NCI-H2227 (cell line): ENCODE results near the gene C6orf163.
"Not testable (repeated sequence)": the region's sequence is repeated elsewhere in the genome, so short reads cannot be mapped to it uniquely, and the experiment has no call there.

Experiments used
- DNase-seq: peaks from one replicate; lab custom pipeline; 2025; ENCODE audit not compliant: unreplicated experiment; lab: John Stamatoyannopoulos, UW

Gene C6orf163

DNA sequence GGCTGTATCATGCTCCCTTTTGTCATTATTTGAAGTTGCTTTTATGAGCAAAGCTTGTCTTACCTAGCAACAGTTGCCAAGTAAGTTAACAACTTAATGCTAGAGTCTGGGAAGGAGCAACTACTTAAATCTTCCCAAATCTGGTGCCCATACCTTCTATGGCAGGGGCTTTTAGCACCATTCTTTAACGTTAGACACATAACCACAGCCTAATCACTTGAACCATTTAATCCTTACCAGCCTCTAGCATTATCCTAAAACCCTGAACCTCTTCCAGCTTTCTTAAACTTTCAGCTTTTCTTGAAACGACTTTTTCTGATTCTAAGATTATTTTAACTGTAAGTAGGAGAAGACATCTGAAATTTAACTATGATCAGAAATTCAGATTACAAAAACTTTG is at the start of gene C6orf163:
C6orf163 (plus strand) TSS at position 83 of the 400 bp plus-strand sequence; CDS start at position 370, 287 bp downstream.
- no peak for DNase-seq

DNA sequence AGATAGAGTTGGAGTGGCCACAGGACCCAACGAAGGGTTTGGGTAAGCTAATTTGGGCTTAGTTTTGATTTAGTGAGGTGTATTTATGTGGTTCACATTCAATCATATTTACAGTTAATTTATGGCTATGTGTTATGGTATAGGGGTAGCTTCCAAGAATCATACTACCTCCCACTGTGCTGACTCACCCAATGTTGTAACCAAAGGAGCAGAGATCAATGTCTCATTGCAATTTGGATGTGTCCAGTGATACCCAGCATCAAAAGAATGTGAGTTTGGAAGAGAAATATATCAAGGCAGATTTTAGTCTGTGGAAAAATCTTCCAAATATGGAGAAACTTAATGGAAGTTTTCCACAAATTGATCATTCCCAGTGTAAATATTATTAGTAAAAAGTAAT is 47.5 kb upstream of the C6orf163 start:
- no peak for DNase-seq

DNA sequence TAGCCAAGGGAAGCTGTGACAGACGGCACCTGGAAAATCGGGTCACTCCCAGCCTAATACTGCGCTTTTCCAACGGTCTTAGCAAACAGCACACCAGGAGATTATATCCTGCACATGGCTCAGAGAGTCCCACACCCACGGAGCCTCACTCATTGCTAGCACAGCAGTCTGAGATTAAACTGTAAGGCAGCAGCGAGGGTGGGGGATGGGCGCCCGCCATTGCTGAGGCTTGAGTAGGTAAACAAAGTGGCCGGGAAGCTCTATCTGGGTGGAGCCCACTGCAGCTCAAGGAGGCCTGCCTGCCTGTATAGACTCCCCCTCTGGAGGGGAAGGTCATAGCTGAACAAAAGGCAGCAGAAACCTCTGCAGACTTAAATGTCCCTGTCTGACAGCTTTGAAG is 43.3 kb upstream of the C6orf163 start:
- DNase-seq: peak; percentile 8

DNA sequence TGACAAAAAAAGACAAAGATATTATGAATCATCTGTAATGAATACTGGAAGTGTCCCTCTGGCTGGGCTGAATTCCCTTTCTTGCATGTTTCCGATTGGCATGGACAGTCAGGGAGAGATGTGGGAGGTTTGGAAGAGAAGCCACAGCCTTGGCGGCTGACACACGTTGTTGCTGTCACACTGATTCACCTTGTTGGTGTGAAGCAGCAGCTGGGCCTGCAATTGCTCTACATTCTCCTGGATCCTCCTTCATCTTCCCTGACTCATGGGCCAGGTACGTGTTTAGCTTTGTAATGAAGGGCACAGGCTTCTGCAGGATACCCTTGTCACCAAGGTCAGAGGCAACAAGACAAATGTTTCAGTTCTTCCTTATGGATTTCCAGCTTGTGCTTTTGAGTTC is 35.6 kb upstream of the C6orf163 start:
- DNase-seq: no peak

DNA sequence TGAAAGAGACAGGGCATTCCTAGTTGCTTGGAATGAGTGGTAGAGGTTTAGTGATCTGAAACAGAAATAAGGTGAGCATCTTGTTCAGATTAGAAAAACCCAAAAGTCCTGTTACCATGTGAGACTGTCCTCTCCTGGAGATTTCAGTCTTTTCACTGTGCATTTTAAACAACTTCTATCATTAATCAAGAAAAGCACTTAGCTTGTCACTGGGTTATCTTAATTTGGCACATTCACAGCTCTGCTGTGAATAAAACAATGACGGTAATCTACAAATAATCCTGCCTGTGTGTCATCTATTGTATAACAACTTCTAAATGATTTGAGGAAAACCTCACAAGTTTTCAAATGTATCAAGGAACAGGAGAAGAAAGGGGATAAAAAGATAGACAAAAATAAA is 31.8 kb upstream of the C6orf163 start:
- DNase-seq: no peak

DNA sequence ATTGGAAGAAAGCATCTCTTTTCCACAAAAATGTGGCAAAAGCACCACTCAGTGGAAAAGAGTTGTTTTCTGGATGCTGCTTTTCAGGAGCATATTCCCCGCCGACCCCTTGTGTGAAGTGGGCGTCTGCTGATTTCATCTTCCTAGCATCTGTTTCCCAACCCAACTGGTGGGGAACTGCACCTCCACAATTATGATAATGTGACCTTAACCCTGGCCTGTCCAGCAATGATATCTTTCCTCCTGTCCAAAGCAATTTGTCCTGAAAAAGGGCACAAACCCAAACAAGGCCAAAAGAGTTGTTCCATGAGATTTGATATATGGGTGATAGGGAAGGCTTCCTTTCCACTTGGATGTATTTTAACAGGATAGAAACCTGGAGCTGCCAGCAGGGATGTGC is 29.5 kb upstream of the C6orf163 start:
- DNase-seq: no peak

DNA sequence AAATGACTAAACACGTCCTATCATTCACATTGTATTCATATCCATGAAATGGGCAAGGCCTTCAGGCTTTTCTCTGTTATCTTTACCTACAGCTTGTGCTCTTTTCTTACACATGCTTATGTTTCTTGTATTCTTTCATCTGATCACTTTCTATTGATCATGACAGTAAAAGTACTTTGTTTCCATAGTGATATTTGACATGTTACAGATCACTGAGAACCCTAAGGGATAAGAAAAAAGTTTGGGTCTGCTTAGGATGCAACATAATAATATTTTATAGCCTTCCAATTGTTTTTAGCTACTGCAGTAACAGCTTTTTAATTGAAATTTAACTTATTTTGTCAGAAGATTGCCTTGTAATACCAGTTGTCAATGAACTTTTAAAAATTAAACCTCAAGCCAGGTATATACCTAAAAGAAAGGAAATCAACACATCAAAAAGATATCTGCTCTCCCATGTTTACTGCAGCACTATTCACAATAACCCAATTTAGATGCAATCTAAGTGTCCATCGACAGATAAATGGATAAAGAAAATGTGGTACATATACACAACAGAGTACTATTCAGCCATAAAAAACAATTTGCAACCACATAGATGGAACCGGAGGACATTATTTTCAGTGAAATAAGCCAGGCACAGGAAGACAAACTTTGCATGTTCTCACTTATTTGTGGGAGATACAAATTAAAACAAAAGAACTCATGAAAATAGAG is 25.2 kb upstream of the C6orf163 start:
- no peak for DNase-seq

DNA sequence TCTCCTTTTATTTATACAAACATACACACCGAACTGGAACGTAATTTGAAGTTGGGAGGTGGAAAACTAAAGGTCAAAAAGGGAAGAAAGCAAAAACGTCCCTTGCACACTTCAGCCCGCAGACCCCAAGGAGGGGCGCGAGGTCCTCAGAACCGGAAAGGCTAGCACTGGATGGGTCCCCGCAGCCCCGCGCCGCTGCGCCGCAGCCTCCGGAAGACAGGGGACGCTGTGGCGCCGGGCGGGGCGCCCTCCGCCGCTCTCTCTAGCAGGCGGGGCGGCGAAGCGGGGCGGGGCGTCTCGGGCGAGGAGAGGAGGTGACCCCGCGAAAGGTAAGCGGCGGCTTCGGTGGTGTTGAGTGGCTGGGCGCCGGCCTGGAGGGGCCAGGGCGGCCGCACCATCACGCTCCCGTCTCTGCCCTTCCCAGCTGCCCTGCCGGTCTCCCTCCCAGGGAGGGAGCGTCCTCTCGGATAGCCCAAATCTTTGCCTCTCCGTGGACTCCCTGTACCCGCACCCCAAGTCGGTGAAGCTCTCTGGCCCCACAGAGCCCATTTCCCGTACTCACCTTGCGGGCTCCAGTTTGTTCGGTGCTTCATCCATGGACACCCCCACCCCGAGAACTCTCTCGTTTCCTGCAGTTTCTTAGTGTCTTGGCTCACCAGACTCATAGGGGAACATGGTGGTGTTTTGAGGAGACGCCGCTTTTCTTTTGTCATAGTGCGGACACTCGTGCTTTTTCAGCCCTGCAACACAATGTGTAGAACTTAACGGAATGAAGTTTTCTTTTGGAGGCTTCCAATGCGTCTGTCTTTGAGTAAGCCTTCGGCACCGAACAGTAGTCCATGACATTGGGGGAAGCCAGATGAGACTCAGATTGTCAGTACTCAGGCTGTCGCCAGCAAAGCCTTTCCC is 22.1 kb upstream of the C6orf163 start, which contains the start of gene SMIM8:
SMIM8 (plus strand) TSS at position 285 of the 909 bp plus-strand sequence. CDS start 14,444 bp downstream, outside the sequence.
- DNase-seq: peak; percentile 88

DNA sequence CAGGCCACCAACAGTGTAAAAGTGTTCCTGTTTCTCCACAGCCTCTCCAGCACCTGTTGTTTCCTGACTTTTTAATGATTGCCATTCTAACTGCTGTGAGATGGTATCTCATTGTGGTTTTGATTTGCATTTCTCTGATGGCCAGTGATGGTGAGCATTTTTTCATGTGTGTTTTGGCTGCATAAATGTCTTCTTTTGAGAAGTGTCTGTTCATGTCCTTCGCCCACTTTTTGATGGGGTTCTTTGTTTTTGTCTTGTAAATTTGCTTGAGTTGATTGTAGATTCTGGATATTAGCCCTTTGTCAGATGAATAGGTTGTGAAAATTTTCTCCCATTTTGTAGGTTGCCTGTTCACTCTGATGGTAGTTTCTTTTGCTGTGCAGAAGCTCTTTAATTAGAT is 20.7 kb upstream of the C6orf163 start:
- not testable (repeated sequence) for DNase-seq

DNA sequence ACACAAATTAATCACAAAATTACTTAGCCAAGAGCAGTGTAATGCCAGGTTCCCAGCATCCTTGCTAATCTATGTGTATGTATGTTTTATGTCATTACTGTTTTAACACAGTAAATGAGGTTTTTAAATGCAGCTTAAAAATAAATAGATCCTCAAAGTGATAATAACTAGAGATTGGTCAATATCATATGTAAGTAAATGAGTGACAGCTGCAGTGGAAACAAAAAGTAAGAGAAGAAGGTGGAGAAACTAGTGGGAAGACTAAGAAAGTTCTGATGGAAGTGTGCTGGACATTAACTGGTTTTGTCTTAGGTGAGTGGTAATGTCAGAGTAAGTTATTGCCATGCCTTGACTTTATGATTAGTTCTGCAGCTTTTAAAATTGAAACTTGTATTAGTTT is 13.7 kb upstream of the C6orf163 start:
- no peak for DNase-seq

DNA sequence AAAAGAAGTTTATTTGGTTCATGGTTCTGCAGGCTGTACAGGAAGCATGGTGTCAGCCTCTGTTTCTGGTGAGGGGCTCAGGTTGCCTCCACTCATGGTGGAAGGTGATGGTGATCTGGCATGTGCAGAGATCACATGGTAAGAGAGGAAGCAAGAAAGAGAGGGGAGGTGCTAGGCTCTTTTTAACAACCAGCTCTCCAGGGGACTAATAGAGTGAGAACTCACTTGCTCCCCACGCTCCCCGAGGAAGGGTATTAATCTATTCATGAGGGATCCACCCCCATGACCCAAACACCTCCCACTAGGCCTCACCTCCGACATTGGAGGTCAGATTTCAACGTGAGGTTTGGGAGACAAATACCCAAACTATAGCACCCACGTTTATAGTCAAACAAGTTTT is 11.6 kb upstream of the C6orf163 start:
- no peak for DNase-seq

DNA sequence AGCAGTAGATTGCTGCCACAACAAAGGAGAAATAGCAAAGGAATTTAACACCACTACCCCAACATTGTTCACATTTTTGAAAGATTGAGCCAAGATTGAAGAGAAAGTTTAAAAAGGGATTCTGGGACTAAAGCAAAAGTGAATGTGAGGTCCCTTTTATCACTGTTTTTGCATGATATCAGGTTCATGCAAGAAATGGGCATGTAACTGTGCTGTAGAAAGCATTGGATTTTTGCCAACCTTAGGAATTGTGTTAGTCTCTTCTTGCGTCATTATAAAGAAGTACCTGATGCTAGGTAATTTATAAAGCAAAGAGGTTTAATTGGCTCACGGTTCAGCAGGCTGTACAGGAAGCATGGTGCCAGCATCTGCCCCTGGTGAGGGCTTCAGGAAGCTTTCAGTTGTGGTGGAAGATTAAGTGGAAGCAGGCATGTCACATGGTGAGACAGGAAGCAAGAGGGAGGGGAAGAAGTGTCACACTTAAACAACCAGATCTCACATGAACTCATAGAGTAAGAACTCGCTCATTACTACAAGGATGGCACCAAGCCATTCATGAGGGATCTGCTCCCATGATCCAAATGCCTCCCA is 10.9 kb upstream of the C6orf163 start:
- no peak for DNase-seq

DNA sequence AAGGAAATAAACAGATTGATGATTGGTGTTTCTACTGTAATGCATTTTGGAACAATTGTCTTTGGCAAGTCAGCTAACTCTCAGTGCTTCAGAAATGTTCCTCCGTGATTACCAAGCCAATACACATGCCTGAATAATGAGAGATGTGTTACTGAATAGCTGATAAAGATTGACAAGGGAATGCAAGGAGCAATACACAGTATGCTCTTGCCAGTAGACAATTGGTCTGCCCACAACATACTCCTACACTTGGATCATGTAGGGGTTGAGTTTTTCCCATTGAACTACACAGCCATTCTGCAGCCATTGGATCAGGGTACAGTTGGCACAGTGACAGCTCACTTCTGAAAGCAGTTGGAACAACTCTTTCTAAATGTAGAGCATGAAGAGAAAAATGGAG is 9.9 kb upstream of the C6orf163 start:
- DNase-seq: no peak

DNA sequence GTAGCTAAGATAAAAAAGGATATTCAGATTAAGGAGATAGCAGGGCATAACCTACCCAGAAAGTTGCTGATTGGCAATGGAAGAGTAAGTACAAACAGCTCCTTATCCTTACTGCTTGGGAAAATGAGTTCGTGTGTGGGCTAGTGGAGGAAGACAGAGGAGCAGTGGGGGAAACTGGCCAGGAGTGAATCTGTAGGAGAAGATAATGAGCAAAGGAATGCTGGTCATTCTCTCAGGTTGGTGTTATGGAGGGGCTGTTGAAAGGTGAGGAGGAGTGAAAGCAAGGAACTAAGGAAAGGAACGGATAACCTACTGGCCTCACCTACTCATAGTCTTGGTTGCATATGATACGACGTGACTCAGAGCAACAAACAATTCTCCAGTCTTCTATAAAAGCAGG is 8.2 kb upstream of the C6orf163 start:
- DNase-seq: no peak

DNA sequence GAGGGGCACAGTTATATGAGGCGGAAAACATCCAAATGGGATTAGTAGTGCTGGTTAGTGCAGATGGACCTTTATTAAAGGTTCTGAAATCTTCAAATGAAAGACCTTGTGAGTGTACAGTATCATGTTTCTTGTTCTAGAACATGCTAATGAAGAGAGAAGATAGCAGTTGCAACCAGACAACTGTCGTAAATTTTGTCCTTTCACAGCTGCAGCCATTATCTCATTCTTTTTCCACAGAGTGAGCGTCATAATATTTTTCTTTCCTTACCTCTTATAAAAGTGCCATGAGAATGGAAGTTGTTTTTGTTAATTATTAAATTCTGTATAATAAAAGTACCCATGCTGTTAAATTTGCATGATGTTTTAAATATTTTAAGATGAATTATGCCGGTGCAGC is 4.4 kb upstream of the C6orf163 start:
- DNase-seq: no peak

DNA sequence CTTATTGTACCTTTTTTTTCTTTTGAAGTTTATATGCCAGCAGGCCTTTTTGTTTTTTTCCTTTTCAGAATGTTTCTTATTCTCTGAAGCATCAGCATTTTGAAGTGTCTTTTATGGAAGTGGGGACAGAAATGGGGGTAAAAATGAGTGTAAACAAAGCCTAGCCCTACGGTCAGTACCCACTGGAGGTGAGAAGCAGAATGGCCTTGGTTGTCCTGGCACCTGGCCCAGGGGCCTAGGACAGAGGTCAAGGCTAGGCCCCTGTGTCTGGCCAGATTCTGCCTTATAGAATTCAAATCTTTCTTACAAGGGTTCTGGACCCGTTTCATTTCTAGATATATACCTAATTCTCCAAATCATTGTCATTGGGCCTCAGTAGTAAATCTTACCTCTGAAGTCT is 3.5 kb upstream of the C6orf163 start:
- no peak for DNase-seq

DNA sequence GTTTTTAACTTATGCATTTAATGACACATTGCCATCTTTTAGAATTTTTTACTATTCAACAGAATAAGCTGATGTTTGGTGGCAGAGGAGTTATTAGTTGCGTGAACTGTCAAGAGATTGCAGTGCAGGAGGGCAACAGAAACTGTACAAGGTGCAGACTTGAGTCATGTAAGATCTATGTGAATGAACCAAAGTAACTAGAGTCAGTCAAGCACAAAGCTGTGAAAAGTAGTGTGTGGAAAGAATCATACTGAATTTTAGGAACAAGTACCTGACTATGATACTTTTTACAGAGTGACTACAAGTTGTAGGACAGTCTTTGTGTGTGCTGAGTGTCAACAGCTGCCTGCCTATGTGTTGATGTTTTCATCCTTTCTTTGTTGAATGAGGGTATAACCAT is 2.7 kb upstream of the C6orf163 start:
- DNase-seq: no peak

DNA sequence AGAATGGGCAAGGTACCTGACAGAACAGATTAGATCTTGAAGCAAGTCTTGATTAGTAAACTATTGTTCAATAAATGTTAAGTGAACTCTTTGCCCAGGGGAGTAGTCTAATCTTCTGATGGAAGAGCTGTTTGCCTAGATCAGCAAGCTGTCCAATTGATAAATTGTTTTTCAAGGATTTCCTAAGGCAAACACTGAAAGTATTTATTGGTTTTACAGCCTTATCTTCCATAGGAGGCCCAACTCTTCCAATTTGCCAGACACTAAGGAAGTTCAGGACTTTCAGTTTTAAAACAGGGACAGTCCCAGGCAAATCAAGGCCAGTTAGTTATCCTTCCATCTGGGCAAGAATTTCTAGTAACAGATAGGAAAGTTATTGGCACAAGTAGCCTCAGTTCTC is 1.8 kb upstream of the C6orf163 start:
- DNase-seq: no peak

DNA sequence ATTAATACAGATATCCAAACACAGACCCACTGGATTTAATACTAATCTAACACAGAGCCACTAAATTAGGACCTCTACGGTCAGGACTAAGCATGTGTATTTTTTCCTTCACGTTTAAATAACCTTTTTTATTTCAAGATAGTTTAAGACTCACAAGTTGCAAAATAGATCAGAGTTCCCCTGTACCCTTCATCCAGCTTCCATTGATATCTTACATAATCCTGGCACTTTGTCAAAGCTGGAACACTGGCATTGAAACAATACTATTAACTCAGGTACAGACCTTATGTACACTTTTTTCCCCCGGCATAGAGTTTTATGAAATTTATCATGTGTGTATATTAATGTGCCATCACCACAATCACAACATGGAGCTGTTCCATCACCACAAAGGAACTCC is 2.1 kb downstream of the C6orf163 start:
- no peak for DNase-seq

DNA sequence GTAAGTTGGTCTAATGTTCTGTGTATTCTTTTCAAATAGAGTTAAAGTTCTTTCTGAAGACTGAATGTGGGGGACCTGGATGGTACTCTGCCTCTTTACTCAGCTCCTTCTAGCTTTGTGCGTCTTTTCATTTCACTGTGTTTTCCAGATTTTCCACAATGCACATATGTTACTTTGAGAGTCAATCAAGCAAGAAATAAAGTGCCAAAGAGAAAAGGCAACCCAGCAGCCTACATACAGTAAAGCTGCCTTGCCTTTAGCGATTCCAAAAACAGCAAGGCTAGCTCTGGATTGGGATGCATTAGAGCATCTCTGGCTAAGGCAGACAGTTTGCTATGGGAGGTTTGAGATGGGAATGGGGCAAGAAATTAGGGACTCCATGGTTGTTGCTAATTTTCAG is 5.3 kb downstream of the C6orf163 start:
- DNase-seq: no peak

DNA sequence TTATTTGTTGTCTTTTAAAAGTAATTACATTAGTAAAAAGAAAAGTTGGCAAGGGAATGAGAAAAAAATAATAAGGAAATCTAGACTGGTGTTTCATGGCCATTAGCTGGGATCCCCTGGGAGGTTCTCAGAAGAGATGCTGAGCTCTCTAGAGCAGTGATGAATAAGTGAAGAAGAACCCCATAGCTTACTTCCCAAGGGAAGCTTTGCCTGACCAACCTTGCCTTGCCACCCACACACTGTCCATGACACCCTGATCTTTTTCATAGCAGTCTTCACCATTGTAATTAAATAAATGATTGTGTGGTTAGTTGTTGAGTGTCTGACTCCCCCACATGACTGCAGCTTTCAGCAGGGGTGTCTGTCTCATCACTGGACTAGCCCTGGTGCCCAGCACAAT is 5.9 kb downstream of the C6orf163 start:
- DNase-seq: no peak

DNA sequence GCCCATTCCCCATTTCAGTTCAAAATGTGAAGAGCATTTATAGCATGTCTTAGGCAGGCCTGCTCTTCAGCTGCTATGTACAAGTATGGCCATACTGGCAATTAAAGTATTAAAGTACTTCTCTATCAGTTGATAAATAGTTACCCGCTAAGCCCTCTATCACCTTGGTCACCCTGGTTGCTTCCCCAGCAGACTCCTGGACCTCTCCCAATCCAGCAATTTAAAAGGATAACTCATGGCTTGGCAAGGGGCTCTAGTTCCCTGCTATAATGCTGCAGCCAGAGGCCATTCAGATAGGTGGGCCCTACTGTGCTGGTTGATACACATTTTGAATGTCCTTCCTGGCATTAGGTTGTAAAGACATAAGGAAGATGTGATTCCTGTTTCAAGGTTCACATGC is 7.0 kb downstream of the C6orf163 start:
- no peak for DNase-seq
